Measurements from ENCODE around the gene ZNF770. TPM values are rescaled to one million over a fixed set of nuclear protein-coding genes. Genes with fewer than 3 reads are reported as not detected.

The ZNF770 gene
- total RNA-seq, 2 experiments from 2014 or later = 15.5 to 30.0 TPM

DNA sequence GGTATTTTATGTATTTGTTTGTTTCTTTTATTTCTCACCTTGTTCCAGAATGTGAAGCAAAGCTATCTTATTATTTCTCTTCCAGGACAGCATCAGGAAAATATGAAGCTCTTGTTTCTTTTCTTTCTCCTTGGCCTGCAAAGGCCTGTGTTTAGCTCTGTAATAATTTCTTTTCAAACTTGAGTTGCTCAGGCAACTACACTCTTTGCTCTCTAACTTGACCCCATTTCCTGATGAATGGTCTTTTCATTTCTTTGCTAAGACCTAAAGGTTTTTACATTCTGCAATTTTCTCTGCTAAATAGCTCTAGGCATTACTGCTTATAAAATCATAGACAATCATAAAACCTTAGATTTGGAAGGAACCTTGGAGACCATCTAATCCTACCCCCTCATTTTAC, 26.2 kb upstream of the ZNF770 start:
- no peaks in the 10 kb centered on the region for H3K36me3 ChIP-seq (ENCODE audit: insufficient read depth, low read length)
- H3K9me3 ChIP-seq (ENCODE audit: low read length) = no peaks in the 10 kb centered on the region
- H3K4me1 ChIP-seq (ENCODE audit: insufficient read depth, low read length, poor library complexity, severe bottlenecking) = no peaks in the 10 kb centered on the region
- no peak for TF ChIP-seq EZH2phosphoT487 (IDR thresholded peaks at IDR 0.05; ENCODE audit: borderline replicate concordance, low read depth, low read length)
- TF ChIP-seq, protein P1, sequence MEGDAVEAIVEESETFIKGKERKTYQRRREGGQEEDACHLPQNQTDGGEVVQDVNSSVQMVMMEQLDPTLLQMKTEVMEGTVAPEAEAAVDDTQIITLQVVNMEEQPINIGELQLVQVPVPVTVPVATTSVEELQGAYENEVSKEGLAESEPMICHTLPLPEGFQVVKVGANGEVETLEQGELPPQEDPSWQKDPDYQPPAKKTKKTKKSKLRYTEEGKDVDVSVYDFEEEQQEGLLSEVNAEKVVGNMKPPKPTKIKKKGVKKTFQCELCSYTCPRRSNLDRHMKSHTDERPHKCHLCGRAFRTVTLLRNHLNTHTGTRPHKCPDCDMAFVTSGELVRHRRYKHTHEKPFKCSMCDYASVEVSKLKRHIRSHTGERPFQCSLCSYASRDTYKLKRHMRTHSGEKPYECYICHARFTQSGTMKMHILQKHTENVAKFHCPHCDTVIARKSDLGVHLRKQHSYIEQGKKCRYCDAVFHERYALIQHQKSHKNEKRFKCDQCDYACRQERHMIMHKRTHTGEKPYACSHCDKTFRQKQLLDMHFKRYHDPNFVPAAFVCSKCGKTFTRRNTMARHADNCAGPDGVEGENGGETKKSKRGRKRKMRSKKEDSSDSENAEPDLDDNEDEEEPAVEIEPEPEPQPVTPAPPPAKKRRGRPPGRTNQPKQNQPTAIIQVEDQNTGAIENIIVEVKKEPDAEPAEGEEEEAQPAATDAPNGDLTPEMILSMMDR (conservative IDR thresholded peaks at IDR 0.05; ENCODE audit: low read length) = no peak
- intact Hi-C loops (cut with micrococcal nuclease; ENCODE audit: unreplicated experiment) = no loop called here
- no peaks in the 10 kb centered on the region for H4K20me1 ChIP-seq (ENCODE audit: insufficient read depth, low read length)
- H3K4me3 ChIP-seq (ENCODE audit: low read depth, low read length, poor library complexity, severe bottlenecking) = no peak overlapping the region
- no peak overlapping the region for H3K27ac ChIP-seq (ENCODE audit: low read depth, low read length, poor library complexity, severe bottlenecking)
- ChIA-PET CTCF (ENCODE audit: unreplicated experiment) (no interaction called here), POLR2A (no interaction called here)
- no peak overlapping the region for H2AFZ ChIP-seq (ENCODE audit: low read length)
- no peak overlapping the region for H3K4me2 ChIP-seq (ENCODE audit: low read length)
- H3K79me2 ChIP-seq (ENCODE audit: insufficient read depth, low read depth, low read length) = no peaks in the 10 kb centered on the region
- no peaks in the 10 kb centered on the region for H3K9me2 ChIP-seq (ENCODE audit: insufficient read depth, low read length)
- no TSS peak for BruUV-seq (replicated peaks)
- DNase-seq (ENCODE audit: low spot score) = no peak

DNA sequence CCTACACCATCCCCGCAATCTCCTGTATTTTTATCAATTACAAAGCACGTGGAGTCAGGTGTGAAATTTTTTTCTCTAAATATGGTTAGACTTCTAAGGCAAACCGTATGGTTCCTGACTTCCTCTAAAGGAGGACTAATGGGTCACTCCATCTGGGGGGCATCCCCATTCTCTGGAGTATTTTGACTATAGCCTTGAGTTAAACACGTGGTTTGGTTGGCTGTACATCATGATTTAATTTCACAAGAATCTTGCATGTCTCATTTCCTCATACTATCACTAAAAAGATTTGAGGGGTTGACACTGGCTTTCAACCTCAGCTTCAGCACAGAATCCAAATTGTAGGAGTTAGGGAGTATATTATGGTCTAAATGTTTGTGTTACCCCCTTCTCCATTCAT, 25.3 kb upstream of the ZNF770 start:
- no peak for DNase-seq (ENCODE audit: low spot score)
- no peaks in the 10 kb centered on the region for H3K36me3 ChIP-seq (ENCODE audit: insufficient read depth, low read length)
- no peaks in the 10 kb centered on the region for H3K9me3 ChIP-seq (ENCODE audit: low read length)
- no peak overlapping the region for H3K4me3 ChIP-seq (ENCODE audit: low read depth, low read length, poor library complexity, severe bottlenecking)
- POLR2A ChIA-PET = interaction anchor here (0.7 kb wide), 1 partner anchor 596 kb away, joined by 3 read pairs; no protein-coding TSS in a partner anchor
- intact Hi-C loops (cut with micrococcal nuclease; ENCODE audit: unreplicated experiment) = no loop called here
- H2AFZ ChIP-seq (ENCODE audit: low read length) = no peak overlapping the region
- no peaks in the 10 kb centered on the region for H3K79me2 ChIP-seq (ENCODE audit: insufficient read depth, low read depth, low read length)
- BruUV-seq (replicated peaks) = no TSS peak
- H3K9me2 ChIP-seq (ENCODE audit: insufficient read depth, low read length) = no peaks in the 10 kb centered on the region
- no peak overlapping the region for H3K27ac ChIP-seq (ENCODE audit: low read depth, low read length, poor library complexity, severe bottlenecking)
- no peak overlapping the region for H3K4me2 ChIP-seq (ENCODE audit: low read length)
- no peaks in the 10 kb centered on the region for H4K20me1 ChIP-seq (ENCODE audit: insufficient read depth, low read length)
- CTCF ChIA-PET (ENCODE audit: unreplicated experiment) = no interaction called here
- TF ChIP-seq EZH2phosphoT487 (IDR thresholded peaks at IDR 0.05; ENCODE audit: borderline replicate concordance, low read depth, low read length) = no peak
- TF ChIP-seq, protein P1 (conservative IDR thresholded peaks at IDR 0.05; ENCODE audit: low read length) = no peak
- H3K4me1 ChIP-seq (ENCODE audit: insufficient read depth, low read length, poor library complexity, severe bottlenecking) = no peaks in the 10 kb centered on the region

DNA sequence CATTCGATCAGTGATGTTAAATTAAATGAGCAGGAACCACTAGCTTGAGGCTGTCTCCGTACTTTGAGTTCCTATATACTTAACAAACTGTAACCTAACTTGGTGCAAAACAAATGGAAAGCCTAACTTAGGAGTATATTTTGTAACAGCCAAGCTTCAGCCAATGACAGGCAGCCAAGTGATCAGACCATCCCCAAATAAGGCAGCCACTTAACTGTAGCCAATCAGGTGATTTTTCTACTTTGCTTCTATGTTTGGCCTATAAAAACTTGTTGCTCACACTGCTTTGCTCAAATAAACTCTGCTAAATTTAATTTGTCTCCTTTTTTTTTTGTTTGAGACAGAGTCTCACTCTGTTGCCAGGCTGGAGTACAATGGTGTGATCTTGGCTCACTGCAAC, 19.3 kb upstream of the ZNF770 start:
- no peaks in the 10 kb centered on the region for H3K9me2 ChIP-seq (ENCODE audit: insufficient read depth, low read length)
- no peak overlapping the region for H3K4me2 ChIP-seq (ENCODE audit: low read length)
- peak overlapping the region; percentile 38; the same call in 1 of the 2 replicates for H2AFZ ChIP-seq (ENCODE audit: low read length)
- intact Hi-C loops (cut with micrococcal nuclease; ENCODE audit: unreplicated experiment) = no loop called here
- no peaks in the 10 kb centered on the region for H3K9me3 ChIP-seq (ENCODE audit: low read length)
- no peaks in the 10 kb centered on the region for H4K20me1 ChIP-seq (ENCODE audit: insufficient read depth, low read length)
- no peaks in the 10 kb centered on the region for H3K36me3 ChIP-seq (ENCODE audit: insufficient read depth, low read length)
- no peak overlapping the region for H3K4me3 ChIP-seq (ENCODE audit: low read depth, low read length, poor library complexity, severe bottlenecking)
- no peak for TF ChIP-seq EZH2phosphoT487 (IDR thresholded peaks at IDR 0.05; ENCODE audit: borderline replicate concordance, low read depth, low read length)
- TF ChIP-seq, protein P1 (conservative IDR thresholded peaks at IDR 0.05; ENCODE audit: low read length) = no peak
- no TSS peak for BruUV-seq (replicated peaks)
- POLR2A ChIA-PET = no interaction called here
- no peaks in the 10 kb centered on the region for H3K4me1 ChIP-seq (ENCODE audit: insufficient read depth, low read length, poor library complexity, severe bottlenecking)
- no peak for DNase-seq (ENCODE audit: low spot score)
- H3K27ac ChIP-seq (ENCODE audit: low read depth, low read length, poor library complexity, severe bottlenecking) = no peak overlapping the region
- CTCF ChIA-PET (ENCODE audit: unreplicated experiment) = no interaction called here
- H3K79me2 ChIP-seq (ENCODE audit: insufficient read depth, low read depth, low read length) = no peaks in the 10 kb centered on the region

Data from OCI-LY7 (cell line).